MG63 (cell line): ENCODE results near the gene TNIK. TPM values are rescaled to one million over a fixed set of nuclear protein-coding genes. Genes with fewer than 3 reads are reported as not detected.
A peak's percentile ranks its signal among the peaks of the same experiment; 100 is the strongest.
"Not testable (repeated sequence)": the region's sequence is repeated elsewhere in the genome, so short reads cannot be mapped to it uniquely, and the experiment has no call there.

Experiments used
- DNase-seq: peaks from one replicate; pipeline ENCODE4 v3.0.0-alpha.2; 2020
- H3K27me3 ChIP-seq: fragments of 250-450 bp; sonication (Bioruptor Pico); 2 replicates; pipeline ENCODE4 v1.5.1; 2020; ENCODE audit warnings: mild to moderate bottlenecking, moderate library complexity
- H3K36me3 ChIP-seq: fragments of 250-450 bp; sonication (Bioruptor Pico); 2 replicates; pipeline ENCODE4 v1.5.1; 2020; ENCODE audit warnings: mild to moderate bottlenecking, moderate library complexity
- H3K4me3 ChIP-seq: fragments of 250-450 bp; sonication (Bioruptor Pico); 2 replicates; pipeline ENCODE4 v1.5.1; 2020; ENCODE audit warnings: mild to moderate bottlenecking, moderate library complexity
- H3K9me3 ChIP-seq: fragments of 250-450 bp; sonication (Bioruptor Pico); 2 replicates; pipeline ENCODE4 v1.5.1; 2020; ENCODE audit warnings: mild to moderate bottlenecking, moderate library complexity
- total RNA-seq: library from RNA; depleted of rRNA; stranded (reverse); fragments of >200 nt; shearing (Covaris generic); gene quantifications from 2 replicates; pipeline ENCODE4 v1.2.3, GENCODE V29; 2014; ENCODE audit warnings: low replicate concordance

Gene TNIK
- total RNA-seq, 1 experiment from 2014 or later = 0.07 TPM

GRCh38 chr3:171388527-171388926 lies 71.7 kb downstream of the TNIK start:
- H3K27me3 ChIP-seq = no peaks in the 10 kb centered on the region
- DNase-seq = no peak
- no peak overlapping the region for H3K4me3 ChIP-seq
- H3K36me3 ChIP-seq = no peaks in the 10 kb centered on the region
- H3K9me3 ChIP-seq = no peaks in the 10 kb centered on the region

- Histone ChIP-seq H3K36me3 (no peaks in the 10 kb centered on the region), H3K4me3 (no peak overlapping the region)
These were observed 73.1 kb downstream of the TNIK start for GRCh38 chr3:171387062-171387461.

GRCh38 chr3:171385086-171385485 lies 75.1 kb downstream of the TNIK start:
- DNase-seq = no peak
- H3K36me3 ChIP-seq = no peaks in the 10 kb centered on the region
- no peaks in the 10 kb centered on the region for H3K9me3 ChIP-seq

More at GRCh38 chr3:171387062-171387461, 73.1 kb downstream of the TNIK start:
- Histone ChIP-seq H3K27me3 (no peaks in the 10 kb centered on the region), H3K9me3 (no peaks in the 10 kb centered on the region)
- no peak for DNase-seq

GRCh38 chr3:171384101-171384891 lies 75.9 kb downstream of the TNIK start:
- no peak overlapping the region for H3K4me3 ChIP-seq
- no peak for DNase-seq
- H3K9me3 ChIP-seq = no peaks in the 10 kb centered on the region

More at GRCh38 chr3:171385086-171385485, 75.1 kb downstream of the TNIK start:
- no peak overlapping the region for H3K4me3 ChIP-seq
- no peaks in the 10 kb centered on the region for H3K27me3 ChIP-seq

GRCh38 chr3:171383206-171384018 lies 76.8 kb downstream of the TNIK start:
- no peaks in the 10 kb centered on the region for H3K36me3 ChIP-seq
- H3K9me3 ChIP-seq = no peaks in the 10 kb centered on the region
- H3K4me3 ChIP-seq = no peak overlapping the region
- DNase-seq = no peak
- no peaks in the 10 kb centered on the region for H3K27me3 ChIP-seq

More at GRCh38 chr3:171384101-171384891, 75.9 kb downstream of the TNIK start:
- no peaks in the 10 kb centered on the region for H3K36me3 ChIP-seq
- H3K27me3 ChIP-seq = no peaks in the 10 kb centered on the region

GRCh38 chr3:171382347-171382746 lies 77.9 kb downstream of the TNIK start:
- not testable (repeated sequence) for H3K9me3 ChIP-seq

GRCh38 chr3:171380711-171381425 lies 79.3 kb downstream of the TNIK start:
- DNase-seq = no peak
- no peak overlapping the region for H3K4me3 ChIP-seq
- no peaks in the 10 kb centered on the region for H3K36me3 ChIP-seq
- no peaks in the 10 kb centered on the region for H3K27me3 ChIP-seq
- H3K9me3 ChIP-seq = no peaks in the 10 kb centered on the region

More at GRCh38 chr3:171382347-171382746, 77.9 kb downstream of the TNIK start:
- H3K27me3 ChIP-seq, H3K36me3 ChIP-seq, DNase-seq, H3K4me3 ChIP-seq: not testable (repeated sequence)

- no peaks in the 10 kb centered on the region for H3K27me3 ChIP-seq
- DNase-seq = no peak
- no peak overlapping the region for H3K4me3 ChIP-seq
- no peaks in the 10 kb centered on the region for H3K9me3 ChIP-seq
- no peaks in the 10 kb centered on the region for H3K36me3 ChIP-seq
These were observed 80.2 kb downstream of the TNIK start for GRCh38 chr3:171379961-171380483.

- Histone ChIP-seq H3K36me3 (no peaks in the 10 kb centered on the region), H3K4me3 (no peak overlapping the region), H3K27me3 (no peaks in the 10 kb centered on the region), H3K9me3 (no peaks in the 10 kb centered on the region)
- no peak for DNase-seq
These were observed 80.9 kb downstream of the TNIK start for GRCh38 chr3:171379281-171379680.

- H3K9me3 ChIP-seq = no peaks in the 10 kb centered on the region
- H3K27me3 ChIP-seq = no peaks in the 10 kb centered on the region
- DNase-seq = no peak
- H3K36me3 ChIP-seq = no peaks in the 10 kb centered on the region
- no peak overlapping the region for H3K4me3 ChIP-seq
These were observed 81.6 kb downstream of the TNIK start for GRCh38 chr3:171378586-171378985.

- Histone ChIP-seq H3K36me3 (no peaks in the 10 kb centered on the region), H3K9me3 (no peaks in the 10 kb centered on the region), H3K27me3 (no peaks in the 10 kb centered on the region), H3K4me3 (no peak overlapping the region)
- DNase-seq = no peak
These were observed 82.3 kb downstream of the TNIK start for GRCh38 chr3:171377859-171378258.

GRCh38 chr3:171376596-171376947 lies 83.6 kb downstream of the TNIK start:
- DNase-seq = no peak

GRCh38 chr3:171375666-171376595 lies 84.3 kb downstream of the TNIK start:
- Histone ChIP-seq H3K9me3 (no peaks in the 10 kb centered on the region), H3K27me3 (no peaks in the 10 kb centered on the region; the same call in 1 of the 2 replicates), H3K4me3 (no peak overlapping the region), H3K36me3 (no peaks in the 10 kb centered on the region)
- no peak for DNase-seq

More at GRCh38 chr3:171376596-171376947, 83.6 kb downstream of the TNIK start:
- Histone ChIP-seq H3K9me3 (no peaks in the 10 kb centered on the region), H3K27me3 (no peaks in the 10 kb centered on the region), H3K36me3 (no peaks in the 10 kb centered on the region), H3K4me3 (no peak overlapping the region)

- no peaks in the 10 kb centered on the region for H3K9me3 ChIP-seq
- peak; percentile 30 for DNase-seq
These were observed 85.4 kb downstream of the TNIK start for GRCh38 chr3:171374661-171375285.

GRCh38 chr3:171374260-171374659 lies 85.9 kb downstream of the TNIK start:
- H3K36me3 ChIP-seq = no peaks in the 10 kb centered on the region
- no peak overlapping the region for H3K4me3 ChIP-seq
- no peaks in the 10 kb centered on the region for H3K9me3 ChIP-seq
- no peaks in the 10 kb centered on the region; the same call in 1 of the 2 replicates for H3K27me3 ChIP-seq
- DNase-seq = no peak

More at GRCh38 chr3:171374661-171375285, 85.4 kb downstream of the TNIK start:
- H3K27me3 ChIP-seq = no peaks in the 10 kb centered on the region; the same call in 1 of the 2 replicates
- no peak overlapping the region for H3K4me3 ChIP-seq
- no peaks in the 10 kb centered on the region for H3K36me3 ChIP-seq
